GM21825 (cell line): Measurements from ENCODE around the gene FARP2.
A peak's percentile ranks its signal among the peaks of the same experiment; 100 is the strongest.
"Not testable (repeated sequence)": the region's sequence is repeated elsewhere in the genome, so short reads cannot be mapped to it uniquely, and the experiment has no call there.

Source experiments
- ATAC-seq: cut with Tn5 transposase; IDR thresholded peaks from one replicate; pipeline ENCODE4 v1.9.1; 2021; ENCODE audit warnings: mild to moderate bottlenecking, moderate library complexity; ENCODE audit not compliant: unreplicated experiment

The FARP2 gene

DNA sequence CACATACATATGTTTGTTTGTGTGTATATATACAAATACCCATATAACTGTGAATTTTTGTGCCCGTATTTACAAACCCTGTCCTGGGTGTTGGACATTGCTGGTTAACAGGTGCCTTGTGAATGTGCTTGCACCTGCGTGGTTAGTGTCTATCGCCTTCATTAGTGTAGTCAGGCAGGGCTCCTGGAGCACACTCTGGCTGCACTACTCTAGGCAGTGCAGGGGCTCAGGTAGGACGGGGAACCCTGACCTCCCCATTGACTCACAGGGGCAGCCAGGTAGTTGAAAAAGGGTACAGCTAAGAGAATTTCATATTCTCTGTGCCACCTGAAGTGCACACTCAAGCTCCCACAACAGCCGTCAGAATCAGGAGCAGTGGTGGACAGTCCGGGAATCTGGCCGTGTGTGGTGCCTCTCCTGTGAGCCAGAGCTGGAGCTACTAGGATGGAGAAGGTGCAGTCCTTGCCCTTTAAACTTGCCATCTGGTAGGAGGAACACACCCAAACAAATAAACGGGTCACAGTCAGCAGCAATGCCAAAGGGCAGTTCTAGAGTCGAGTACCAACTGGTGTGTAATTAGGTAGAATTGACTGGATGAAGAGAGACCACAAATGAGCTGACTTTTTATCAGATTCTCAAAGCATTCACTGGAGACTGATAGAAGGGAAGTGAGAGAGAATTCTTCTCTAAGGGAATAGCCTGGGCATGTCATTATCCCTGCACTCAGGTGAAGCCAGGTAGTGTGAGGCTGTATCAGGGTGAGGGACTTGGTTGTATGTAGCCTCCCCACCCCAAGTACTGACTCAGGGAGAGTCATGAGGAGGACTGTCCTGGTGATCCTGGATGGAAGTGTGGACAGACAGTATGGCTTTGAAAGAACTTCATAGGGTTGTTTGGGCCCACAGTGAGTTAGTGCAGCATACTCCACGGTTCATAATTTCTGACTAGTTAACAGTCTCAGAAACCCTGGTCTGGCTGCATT lies 44.1 kb downstream of the FARP2 start:
- ATAC-seq: no peak

DNA sequence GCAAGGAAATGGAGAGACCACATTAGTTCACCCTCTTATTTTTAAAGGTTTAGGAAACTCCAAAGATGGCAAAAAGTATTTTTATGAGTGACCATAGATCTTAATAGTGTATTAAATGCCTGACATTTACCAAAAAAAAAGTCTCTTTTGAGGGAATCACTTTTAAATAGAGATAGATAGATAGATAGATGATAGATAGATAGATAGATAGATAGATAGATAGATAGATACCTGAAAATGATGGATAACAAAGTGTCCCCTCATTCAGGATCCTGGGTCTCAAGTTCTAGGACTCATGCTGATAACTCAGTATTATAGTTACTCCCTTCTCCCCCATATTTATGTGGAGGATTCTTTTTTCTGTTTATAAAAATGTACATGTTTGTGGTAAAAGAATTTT lies 52.8 kb downstream of the FARP2 start:
- no peak for ATAC-seq

DNA sequence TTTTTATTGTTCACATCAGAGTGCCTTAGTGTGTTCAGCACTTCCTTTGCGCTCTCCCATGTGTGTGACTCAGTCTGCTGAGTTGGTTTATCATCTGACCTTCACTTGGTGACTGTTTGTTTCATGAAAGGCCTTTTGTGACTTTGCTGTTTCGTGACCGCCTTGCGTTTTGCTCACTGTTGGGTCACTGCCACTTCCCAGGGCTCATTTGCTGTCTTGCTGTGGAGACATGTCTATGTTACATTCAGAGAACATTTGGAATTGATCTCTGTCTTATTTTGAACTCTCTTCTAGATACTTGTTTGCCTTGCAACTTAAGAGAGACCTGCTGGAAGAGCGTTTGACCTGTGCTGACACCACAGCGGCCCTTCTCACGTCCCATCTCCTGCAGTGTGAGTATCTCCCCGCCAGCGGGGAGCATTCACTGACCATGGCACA lies 54.7 kb downstream of the FARP2 start:
- no peak for ATAC-seq

DNA sequence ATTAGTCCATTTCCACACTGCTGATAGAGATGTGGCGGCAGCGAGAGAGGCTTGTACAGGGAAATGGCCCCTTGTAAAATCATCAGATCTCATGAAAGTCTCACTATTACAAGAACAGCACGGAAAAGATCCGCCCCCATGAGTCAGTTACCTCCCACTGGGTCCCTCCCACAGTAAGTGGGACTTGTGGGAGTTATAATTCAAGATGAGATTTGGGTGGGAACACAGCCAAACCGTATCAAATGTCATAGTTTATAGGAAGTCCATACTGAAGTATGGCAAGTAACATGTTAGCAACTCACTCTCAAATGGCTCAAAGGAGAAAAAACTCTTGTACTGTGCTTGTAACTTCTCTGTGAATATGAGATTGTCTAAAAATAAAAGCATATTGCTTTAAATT lies 56.1 kb downstream of the FARP2 start:
- no peak for ATAC-seq

DNA sequence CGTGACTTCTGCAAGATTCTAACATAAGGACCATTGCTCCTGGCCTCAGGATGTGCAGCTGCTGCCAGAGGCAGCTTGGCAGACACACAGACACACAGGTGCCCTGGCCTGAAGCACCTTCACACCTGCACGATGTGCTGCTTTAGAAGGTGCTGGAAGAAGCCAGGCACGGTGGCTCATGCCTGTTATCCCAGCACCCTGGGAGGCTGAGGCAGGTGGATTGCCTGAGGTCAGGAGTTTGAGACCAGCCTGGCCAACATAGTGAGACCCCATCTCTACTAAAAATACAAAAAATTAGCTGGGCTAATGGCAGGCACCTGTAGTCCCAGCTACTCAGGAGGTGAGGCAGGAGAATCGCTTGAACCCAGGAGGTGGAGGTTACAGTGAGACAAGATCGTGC lies 57.4 kb downstream of the FARP2 start:
- ATAC-seq: not testable (repeated sequence)

DNA sequence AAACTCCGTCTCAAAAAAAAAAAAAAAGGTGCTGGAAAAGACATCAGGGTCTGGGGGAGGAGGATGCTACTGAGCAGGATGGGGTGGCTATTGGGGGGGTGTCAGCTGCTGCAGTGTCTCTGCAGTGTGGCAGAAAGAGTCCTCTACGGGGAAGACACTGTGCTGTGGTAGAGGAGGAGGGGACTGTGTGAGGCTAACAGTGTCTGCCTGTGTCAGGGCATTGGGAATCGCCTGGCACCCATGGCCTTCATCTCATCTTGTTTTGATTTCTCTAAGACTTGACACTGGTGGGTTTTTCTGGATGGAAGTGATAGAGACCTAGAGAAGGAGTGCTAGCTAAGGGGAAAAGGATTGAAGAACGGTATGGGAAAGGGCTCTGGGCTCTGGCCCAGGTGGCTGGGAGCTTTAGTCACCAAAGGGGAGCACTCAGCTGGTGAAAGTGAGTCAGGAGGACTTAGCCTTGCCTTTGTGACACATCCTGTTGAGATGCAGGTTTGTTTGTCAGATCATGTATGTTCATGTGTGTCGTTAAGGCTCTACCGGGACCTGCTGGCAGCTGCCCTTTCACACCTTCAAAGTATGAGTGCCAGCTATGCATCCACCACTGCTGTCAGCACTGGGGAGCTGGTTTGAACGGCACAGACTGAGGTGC lies 58.0 kb downstream of the FARP2 start:
- ATAC-seq: no peak

DNA sequence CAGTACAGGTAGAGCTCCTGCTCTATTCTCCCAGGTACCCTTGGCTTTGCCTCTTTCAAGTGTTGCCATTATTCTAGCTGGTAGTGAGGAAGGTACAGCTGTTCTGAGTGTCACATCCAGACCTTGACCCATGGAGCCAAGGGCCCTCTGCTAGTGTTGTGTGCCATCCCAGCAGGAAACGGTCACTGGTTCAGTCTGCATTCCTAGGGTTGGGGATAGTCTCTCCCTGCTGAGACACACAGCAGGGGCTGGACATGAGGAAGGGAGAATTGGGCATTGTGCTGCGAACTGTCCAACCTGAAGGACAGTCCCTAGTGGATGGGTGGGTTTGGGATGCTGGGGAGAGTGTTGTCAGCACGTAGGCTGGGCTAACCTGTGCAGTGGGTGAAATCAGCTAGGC lies 59.1 kb downstream of the FARP2 start:
- ATAC-seq: no peak

DNA sequence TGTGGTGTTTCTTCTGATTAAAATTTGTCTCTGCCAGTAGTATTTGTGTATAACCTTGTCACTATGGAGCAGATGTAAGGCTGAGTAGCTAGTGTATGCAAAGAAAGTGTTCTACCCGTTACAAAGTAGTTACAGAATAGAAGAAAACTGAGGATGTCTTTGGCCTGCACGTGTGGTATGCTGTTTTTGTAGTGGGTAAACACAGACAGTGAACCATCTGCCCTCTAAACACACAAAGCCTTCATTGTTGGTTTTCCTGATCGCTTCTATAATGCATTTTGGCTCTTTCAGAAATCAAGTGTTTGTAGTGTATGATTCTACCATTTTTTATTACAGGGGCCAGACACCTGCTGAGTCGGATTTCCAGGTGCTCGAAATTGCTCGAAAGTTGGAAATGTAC lies 61.5 kb downstream of the FARP2 start:
- ATAC-seq: no peak

DNA sequence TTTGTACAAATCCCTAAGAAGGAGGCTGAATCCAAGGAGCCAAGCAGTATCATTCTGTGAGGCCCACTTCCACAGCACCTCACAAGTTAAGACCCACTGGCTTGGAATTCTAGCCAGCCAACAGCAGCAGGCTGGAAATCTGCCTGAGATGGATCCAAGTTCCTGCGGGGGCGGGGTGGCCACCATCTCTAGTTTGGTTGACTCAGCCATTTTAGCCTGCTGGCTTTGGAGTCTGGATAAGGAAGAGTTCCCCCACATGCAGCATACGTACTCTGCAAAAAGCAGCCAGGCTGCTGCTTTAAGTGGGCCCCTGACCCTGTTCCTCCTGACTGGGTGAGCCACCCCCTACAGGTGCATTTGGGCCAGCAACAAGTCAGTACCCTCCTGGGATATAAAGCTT lies 65.2 kb downstream of the FARP2 start:
- ATAC-seq: no peak

DNA sequence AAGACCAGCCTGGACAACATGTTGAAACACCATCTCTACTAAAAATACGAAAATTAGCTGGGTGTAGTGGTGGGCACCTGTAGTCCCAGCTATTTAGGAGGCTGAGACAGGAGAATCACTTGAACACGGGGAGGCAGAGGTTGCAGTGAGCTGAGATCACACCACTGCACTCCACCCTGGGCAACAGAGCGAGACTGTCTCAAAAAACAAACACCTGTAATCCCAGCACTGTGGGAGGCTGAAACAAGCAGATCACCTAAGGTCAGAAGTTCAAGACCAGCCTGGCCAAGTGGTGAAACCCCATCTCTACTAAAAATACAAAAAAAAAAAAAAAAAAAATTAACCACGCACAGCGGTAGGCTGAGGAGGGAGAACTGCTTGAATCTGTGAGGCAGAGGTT lies 65.9 kb downstream of the FARP2 start:
- ATAC-seq: not testable (repeated sequence)

DNA sequence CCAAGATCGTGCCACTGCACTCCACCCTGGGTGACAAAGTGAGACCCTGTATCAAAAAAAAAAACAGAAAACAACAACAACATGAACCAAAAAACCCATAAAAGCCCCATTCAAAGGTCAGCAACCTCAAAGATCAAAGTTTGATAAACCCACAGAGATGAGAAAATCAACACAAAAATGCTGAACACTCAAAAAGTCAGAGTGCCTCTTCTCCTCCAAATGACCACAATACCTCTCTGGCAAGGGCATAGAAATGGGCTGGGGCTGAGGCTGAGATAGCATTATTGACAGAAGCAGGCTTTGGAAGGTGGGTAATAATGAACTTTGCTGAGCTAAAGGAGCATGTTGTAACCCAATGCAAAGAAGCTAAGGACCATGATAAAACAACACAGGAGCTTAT lies 66.3 kb downstream of the FARP2 start:
- ATAC-seq: no peak

DNA sequence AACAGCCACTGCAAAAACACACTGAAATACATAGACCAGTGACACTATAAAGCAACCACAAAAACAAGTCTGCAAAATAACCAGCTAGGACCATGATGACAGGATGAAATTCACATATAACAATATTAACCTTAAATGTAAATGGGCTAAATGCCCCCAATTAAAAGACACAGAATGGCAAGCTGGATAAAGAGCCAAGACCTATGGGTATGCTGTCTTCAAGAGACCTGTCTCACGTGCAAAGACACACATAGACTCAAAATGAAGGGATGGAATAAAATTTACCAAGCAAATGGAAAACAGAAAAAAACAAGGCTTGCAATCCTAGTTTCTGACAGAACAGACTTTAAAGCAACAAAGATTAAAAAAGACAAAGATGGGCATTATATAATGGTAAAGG lies 67.4 kb downstream of the FARP2 start:
- not testable (repeated sequence) for ATAC-seq

DNA sequence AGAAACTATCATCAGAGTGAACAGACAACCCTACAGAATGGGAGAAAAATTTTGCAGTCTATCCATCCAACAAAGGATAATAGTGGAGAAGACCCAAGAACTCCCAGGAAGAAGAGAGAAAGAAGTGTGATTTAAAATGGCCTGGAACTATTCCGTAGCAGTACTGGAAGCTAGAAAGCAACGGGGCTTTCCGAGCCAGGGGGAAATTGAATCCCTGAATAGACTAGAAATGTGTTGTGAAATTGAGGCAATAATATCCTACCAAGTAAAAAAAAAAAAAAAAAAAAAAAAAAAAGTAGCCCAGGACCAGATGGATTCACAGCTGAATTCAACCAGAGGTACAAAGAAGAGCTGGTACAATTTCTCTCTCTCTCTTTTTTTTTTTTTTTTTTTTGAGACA lies 69.3 kb downstream of the FARP2 start:
- ATAC-seq: no peak

DNA sequence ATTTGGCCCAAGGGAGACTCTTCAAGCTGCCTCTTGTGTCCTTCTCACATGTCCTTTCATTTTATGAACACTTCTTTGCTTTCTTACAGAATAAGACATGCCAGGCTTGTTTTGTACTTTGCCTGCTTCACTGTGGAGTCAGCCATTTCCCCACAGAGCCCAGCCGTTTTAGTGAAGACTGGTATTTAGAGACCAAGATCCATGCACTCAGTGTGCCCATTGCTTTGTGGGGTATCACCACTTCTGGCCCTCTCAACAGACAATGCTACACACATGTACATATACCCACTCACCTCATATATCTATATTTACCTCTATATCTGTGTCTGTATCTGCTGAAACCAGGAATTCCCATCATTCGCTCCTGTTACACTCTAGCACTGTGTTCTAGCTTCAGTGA lies 74.1 kb downstream of the FARP2 start:
- ATAC-seq: no peak

DNA sequence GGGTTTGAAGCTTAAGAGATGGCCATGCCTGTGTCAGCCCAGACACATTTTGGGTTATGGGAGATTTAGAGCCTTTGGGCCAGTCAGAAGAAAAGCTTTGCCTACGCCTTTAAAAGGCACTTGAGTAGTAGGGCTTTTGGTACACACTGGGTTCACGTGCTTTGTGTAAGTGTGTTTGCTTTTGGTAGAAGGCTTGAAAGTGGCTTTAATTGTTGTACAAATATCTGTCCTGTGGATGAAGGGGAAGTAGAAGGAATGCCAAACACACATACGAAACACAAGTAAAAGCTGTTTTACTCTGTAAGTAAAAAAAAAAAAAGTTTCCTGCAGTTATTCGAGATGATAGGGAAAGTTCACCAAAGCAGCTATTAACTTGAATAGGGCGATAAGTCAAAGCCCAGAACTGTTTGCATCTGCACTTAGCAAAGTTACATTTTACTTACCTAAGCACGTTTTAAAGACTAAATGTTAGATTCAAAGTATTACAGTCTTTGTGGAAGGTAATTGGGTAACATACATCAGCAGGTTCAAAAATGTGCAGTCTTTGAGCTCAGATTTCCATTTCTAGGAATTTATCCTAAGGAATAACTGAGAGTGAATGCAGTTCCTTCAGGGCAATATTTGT lies 76.9 kb downstream of the FARP2 start:
- ATAC-seq: no peak

DNA sequence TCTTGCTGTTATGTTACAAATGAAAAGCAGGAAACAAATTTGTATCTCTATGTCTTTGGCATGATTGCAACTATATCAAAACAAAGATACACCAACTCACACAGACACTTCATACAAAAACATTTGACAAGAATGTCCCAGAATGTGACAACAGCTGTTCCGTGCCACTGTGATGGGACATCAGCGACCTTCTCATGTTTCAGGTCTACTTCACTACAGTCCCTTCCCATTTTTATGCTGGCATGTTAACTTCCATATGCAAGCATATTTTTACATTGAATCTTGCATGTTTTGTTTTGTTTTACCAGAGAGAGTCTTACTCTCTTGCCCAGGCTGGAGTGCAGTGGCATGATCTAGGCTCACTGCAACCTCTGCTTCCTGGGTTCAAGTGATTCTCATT lies 81.1 kb downstream of the FARP2 start:
- no peak for ATAC-seq

DNA sequence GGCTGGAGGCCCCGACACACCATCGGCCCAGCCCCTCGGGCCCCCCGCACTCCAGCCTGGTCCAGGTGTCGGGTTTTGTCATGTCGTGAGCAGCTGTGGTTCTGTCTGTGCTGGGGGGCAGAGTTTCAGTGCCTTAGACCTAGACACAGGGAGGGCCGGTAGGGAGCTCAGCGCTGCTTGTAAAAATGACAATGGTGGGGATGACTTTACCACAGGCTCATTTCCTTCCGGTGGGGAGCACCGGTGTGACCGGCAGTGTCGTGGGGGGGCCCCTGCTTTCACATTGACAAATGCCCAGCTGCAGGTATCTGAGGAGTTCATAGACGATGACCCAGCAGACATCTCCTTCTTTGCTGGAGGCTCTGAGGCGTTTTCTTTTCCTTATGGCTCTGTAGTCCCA lies 85.4 kb downstream of the FARP2 start:
- ATAC-seq: no peak

DNA sequence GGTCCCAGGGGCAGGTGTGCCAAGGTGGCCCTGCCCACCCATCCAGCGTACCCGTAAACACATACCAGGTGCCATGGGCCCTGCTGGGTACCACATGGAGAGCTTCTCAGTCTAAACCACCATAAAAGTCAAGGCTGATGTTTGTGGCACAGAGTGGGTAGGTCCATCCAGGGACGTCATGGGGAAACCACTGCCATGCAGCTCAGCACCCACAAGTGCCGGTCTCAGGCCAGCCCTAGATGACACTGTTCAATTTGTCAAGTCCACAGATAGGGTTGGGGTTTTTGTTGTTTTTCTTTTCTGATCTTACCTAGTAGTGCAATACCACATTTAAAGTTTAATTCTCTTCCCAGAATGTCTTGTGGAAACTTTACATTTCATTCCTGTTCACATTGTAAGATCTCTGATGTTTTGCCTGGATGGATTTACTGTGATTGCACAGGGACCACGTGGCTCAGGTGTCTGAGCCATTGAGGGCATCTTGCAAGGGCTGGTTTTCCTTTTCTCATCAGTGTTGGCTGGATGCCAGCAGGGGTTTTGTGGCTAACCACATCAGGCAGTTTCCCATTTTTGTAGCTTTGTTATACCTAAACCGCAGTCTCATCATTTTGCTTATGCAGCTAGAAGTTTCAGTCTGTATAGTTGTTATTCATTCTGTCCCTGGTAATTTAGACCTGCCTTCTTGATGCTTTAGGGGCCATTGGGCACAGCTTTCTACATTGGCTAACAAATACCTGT lies 87.6 kb downstream of the FARP2 start:
- ATAC-seq: peak; percentile 53

DNA sequence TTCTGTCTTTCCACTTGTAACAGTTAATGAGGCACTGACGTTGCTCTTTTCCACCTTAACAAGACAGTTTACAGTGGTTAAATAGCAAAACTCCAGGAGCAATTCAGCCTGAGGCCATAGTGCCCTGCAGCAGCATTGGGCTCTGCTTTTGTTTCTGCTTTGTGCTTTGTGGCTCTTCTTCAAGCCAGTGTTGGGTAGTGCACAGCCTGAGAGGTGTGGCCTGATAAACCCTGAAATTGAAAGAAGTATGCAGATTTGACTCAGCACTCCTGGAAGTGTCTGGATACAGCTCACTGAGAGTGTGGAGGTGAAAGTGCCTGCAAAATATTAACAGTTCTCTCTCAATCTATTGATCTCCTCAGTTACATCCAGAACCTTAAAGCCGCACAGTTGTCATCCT lies 89.3 kb downstream of the FARP2 start:
- ATAC-seq: no peak

DNA sequence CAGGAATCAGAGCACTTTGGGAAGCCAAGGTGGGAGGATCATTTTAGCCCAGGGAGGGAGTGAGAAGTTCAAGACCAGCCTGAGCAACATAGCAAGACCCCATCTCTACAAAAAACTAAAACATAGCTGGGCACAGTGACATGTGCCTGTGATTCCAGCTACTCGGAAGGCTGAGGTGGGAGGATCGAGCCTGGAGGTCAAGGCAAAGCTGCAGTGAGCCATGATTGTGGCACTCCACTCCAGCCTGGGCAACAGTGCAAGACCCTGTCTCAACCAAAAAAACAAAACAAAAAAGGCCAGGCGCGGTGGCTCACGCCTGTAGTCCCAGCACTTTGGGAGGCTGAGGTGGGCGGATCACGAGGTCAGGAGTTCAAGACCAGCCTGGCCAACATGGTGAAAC lies 94.0 kb downstream of the FARP2 start:
- not testable (repeated sequence) for ATAC-seq

DNA sequence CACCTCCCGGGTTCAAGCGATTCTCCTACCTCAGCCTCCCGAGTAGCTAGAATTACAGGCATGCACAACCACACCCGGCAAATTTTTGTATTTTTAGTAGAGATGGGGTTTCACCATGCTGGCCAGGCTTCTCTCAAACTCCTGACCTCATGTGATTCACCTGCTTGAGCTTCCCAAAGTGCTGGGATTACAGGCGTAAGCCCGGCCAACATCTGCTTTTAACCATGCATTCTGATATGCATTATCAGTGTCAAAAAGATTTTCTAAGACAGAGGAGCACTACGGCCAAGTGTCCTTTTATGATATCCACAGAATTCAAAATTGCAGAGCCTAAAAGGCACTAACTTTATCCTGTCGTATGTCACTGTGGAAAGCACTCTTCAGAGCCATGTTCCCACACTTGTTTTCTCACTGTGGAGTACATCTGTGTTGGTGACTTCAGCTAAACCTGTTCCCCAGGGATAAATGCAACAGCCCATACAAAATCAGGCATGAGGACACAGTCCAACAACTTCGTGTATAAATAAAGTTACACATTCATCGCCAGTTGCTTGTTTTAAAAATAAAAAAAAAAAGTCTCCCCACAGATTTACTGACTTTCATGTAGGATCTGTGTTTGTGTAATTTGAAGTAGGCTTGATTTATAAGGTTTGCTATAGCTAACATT lies 95.9 kb downstream of the FARP2 start:
- no peak for ATAC-seq
